HG03521 (cell line): ENCODE results near the gene CC2D2A.

Source experiments
- ATAC-seq: cut with Tn5 transposase; IDR thresholded peaks from one replicate; pipeline ENCODE4 v1.9.1; 2021; ENCODE audit warnings: mild to moderate bottlenecking, moderate library complexity; ENCODE audit not compliant: unreplicated experiment

The CC2D2A gene

GRCh38 chr4:15459706-15460105, 10.0 kb upstream of the CC2D2A start:
- no peak for ATAC-seq

GRCh38 chr4:15466596-15466995, 3.1 kb upstream of the CC2D2A start:
- ATAC-seq, result no peak

DNA sequence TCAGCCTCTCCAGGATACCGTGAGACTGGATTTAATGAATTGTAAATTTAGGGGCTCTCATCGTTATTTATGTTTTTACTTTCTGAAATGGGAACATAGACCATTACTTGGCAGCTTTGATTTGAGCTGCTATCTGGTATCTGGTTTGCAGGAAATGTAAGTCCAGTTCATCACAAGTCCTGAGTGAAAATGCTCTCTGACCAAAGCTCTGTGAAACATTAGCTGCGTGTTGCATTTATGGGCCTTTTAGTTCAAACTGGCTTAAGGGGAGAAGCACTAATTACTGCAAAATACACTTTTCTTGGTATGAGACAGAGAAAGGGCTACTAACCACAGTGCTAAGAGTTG, 420 bp downstream of the CC2D2A start:
- no peak for ATAC-seq

DNA sequence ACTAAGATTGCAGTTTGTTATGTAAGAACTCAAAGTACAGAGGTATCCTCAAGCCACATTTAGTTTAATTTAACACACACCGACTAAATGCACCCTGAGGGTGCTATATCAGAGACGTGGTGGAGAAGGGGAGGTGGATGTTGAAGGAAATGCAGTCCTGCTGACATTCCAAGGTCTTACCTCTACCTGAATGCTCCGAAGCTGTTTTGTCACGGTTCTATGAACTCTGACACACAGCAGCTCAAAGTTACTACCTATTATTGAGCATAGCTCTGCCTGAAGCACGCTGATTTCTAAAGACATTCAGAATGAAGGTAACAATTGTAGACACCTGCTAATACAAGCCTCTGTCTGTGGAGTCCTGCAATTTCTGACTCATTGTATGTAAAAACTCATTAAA, 6.7 kb downstream of the CC2D2A start:
- ATAC-seq, result no peak

DNA sequence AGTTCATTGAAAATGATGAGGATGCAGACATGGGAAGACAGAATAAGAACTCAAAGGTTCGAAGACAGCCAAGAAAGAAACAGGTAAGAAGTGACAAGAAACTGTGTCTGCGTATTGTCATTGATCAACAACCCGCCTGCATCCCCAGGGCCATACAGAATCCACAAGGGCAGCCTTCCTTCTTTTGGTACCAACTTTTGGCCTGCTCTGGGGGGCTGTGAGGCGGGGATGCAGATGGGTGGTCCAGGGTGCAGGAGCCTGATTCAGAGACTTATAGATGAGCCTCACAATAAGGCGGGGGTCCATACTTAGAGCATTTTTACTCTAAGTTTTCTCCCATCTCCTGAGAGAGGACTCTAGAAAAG, 9.0 kb downstream of the CC2D2A start:
- no peak for ATAC-seq

DNA sequence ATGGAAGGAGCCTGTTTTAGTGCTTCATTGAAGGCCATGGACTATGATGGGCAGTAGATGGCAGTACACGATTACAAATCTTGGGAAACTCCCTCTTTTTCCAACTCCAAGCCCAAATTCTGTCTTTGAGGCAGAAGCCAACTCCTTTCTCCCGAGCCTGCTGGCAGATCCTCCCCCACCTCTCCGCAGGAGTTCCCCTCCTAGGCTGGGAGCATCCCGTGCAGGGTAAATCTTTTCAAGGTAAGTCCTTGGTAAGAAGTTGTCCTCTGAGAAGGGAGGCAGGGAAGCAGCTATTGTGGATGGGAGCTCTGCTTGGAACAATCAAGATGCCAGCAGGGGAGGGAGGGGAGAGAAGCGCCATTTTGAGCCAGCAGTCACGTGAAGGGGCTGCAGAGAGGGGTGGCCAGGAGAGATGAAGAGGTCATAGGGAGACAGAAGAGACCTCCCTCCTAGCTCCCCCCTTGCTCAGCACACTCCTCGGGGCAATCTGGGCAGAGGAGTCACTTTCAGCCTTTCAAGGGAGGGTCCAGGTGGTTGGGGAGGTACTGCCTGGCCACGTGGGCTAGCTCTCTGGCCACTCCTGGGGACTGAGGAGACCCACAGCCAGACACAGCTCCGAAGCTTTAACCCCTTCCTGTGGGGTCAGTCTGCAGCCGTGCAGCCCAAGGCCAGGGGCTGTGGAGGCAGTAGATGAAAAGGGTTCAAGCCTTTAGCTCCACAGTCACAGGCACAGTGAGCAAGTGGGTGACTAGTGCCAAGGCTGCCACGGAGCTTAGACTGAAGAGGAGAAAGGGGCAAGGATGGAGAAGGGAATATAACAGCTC, 9.6 kb downstream of the CC2D2A start:
- ATAC-seq, result no peak

DNA sequence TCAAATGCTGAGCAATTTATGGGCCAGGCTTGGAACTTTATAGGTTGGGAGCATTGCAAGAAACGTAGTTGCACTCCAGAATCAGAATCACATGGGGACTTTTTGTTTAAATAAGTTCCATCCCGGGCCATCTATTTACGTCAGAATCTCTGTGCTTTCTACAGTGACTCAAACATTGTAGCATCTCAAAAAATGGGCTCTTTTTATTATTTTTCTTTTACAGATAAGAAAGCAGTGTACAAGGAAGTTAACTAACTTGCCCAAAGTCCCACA, 10.2 kb downstream of the CC2D2A start:
- no peak for ATAC-seq

GRCh38 chr4:15481961-15482745, 12.5 kb downstream of the CC2D2A start:
- no peak for ATAC-seq

DNA sequence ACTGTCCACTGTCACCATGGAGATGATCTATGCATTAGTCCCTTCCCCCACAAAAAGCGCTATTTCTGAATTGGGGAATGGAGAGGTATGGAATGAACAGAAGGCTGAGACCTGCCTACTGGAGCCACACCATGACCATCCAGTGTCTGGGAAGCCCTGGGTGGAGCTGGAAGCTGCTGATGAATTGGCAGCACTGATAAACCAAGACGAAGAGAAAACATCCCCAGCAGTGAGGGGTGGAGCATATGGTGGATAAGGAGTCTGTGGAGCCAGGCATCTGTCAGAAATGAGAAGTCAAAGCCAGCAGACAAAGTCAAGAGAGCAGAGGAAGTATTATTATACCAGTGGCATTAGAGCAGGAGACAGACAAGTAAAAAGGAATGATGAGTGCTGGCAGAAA, 13.2 kb downstream of the CC2D2A start:
- no peak for ATAC-seq

DNA sequence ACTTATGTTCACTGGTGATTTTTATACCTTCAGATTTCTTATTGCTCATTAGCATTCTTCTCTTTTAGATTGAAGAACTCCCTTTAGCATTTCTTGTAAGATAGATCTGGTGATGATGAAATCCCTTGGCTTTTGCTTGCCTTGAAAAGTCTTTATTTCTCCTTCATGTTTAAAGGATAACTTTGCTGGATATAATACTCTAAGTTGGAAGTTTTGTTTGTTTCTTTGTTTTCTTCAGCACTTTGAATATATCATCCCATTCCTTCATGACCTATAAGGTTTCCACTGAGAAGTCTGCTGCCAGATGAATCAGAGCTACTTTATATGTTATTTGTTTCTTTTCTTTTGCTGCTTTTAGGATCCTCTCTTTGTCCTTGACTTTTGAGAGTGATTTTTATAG, 18.5 kb downstream of the CC2D2A start:
- ATAC-seq, result no peak

GRCh38 chr4:15488658-15489470, 19.2 kb downstream of the CC2D2A start:
- ATAC-seq, result no peak

DNA sequence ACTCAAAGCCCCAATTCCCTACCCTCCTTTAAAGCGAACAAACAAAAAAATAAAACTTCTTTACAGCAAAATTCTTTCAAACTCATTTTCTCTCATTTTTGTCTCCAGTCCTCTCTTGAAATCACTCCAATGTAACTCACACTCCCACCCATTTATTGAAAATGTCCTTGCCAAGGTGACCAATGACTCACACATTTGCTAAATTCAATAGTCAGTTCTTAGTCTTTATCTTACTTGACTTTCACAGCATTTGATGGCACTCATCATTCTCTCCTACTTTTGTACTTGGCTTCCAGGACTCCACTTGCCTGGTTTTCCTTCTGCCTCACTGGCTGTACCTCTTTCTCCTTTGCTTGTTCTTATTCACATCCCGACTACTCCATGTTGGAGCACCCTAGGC, 19.9 kb downstream of the CC2D2A start:
- ATAC-seq, result no peak

DNA sequence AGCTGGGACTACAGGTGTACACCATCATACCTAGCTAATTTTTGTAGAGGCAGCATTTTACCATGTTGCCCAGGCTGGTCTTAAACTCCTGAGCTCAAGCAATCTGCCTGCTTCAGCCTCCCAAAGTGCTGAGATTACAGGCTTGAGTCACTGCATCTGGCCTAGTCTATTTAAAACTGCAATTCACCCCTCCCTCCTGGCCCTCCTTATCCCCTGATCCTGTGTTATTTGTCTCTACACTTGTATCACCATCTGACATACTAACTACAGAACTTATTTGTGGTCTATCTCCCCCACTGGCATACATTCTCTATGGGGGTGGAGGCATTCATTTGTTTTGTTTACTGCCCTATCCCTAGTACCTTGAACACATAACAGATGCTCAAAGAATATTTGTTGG, 23.7 kb downstream of the CC2D2A start:
- ATAC-seq, result no peak

DNA sequence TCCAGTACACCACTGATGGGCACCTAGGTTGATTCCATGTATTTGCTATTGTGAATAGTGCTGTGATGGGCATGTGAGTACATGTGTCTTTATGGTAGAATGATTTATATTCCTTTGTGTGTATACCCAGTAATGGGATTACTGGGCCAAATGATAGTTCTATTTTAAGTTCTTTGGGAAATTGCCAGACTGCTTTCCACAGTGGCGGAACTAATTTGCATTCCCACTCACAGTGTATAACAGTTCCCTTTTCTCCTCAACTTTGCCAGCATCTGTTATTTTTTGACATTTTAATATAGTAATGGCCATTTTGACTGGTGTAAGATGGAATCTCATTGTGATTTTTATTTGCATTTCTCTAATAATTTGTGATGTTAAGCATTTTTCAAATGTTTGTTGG, 25.9 kb downstream of the CC2D2A start:
- no peak for ATAC-seq

DNA sequence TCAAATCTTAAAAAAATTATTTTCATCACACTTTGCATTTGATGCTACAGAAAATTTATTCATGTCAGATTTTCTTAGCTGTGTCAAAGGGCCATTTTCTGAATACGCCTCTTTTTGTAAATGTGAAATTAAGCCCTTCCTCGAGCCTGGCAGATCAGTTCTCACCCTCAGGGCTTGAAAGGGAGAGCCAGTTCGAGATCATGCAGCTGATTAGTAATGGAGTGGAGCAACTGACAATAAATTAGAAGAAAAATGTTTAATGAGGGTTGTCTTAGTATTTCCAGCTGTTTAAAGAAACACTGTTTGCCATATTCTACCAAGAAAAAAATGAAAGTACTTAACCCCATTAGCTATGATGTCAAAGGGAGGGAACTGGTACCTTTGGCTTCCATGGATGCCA, 28.7 kb downstream of the CC2D2A start:
- ATAC-seq, result no peak

- no peak for ATAC-seq
Observed at GRCh38 chr4:15500701-15501100, 31.0 kb downstream of the CC2D2A start.

DNA sequence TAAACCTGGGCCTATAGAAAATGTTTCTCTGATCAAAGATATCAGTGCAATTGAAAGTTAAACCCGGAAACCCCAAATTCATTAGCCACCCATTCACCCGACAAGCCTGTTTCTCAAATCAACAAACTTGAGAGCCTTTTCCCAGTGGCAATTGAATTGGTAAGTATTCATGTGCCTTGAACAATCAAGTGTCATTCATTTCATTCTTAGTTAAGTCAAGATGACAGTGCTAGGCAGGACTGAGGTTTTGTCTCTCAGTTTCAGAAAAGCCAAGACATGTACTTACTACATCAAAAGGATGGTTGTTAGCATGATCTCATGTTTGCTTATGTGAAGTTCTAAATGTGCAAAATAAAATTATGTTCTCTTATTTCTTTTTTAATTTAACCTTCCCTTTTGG, 32.3 kb downstream of the CC2D2A start:
- no peak for ATAC-seq

GRCh38 chr4:15502384-15502783, 32.7 kb downstream of the CC2D2A start:
- no peak for ATAC-seq

DNA sequence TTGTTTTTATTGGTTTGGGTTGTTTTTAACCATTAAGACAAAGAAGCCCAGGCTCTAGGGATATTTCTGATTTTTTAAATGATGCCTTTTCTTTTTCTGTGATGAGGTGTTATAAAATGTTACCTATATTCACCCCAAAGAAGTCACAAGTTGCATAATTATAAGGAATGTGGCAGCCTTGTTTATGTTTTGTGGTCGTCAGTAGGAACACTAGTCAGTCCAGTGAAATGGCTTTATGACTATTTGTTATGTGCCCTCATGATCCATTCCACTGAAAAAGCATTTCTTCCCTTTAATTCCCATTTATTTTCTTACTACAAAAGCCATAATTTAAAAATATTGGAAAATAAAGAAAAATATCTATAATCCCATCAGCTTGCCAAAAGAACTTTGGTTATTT, 34.4 kb downstream of the CC2D2A start:
- no peak for ATAC-seq

DNA sequence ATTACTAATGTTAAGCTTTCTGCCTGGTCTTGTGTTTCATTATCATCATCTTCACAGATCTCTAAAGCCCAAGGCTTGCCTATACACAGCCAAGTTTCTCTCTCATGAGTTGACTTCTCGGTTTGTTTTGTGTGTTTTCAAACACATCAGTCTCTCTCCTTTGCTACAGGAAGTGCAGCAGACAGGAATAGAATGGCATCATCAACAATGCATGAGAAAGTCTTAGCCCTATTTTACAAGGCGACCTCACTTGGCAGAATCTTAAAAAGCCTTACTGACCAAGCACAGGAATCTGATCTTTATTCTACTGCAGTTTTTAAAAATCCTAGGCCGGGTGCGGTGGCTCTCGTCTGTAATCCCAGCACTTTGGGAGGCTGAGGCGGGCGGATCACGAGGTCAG, 36.8 kb downstream of the CC2D2A start:
- ATAC-seq, result no peak

- ATAC-seq, result no peak
Observed at GRCh38 chr4:15507679-15508078, 38.0 kb downstream of the CC2D2A start.

GRCh38 chr4:15510961-15511360, 41.3 kb downstream of the CC2D2A start:
- no peak for ATAC-seq
